Measurements from ENCODE around the gene PRKAR1B. TPM values are rescaled to one million over a fixed set of nuclear protein-coding genes. Genes with fewer than 3 reads are reported as not detected.
"Not testable (repeated sequence)": the region's sequence is repeated elsewhere in the genome, so short reads cannot be mapped to it uniquely, and the experiment has no call there.

PRKAR1B gene
- total and polyA plus RNA-seq, 4 experiments from 2014 or later = 6.5 to 16.6 (median 13.7) TPM

DNA sequence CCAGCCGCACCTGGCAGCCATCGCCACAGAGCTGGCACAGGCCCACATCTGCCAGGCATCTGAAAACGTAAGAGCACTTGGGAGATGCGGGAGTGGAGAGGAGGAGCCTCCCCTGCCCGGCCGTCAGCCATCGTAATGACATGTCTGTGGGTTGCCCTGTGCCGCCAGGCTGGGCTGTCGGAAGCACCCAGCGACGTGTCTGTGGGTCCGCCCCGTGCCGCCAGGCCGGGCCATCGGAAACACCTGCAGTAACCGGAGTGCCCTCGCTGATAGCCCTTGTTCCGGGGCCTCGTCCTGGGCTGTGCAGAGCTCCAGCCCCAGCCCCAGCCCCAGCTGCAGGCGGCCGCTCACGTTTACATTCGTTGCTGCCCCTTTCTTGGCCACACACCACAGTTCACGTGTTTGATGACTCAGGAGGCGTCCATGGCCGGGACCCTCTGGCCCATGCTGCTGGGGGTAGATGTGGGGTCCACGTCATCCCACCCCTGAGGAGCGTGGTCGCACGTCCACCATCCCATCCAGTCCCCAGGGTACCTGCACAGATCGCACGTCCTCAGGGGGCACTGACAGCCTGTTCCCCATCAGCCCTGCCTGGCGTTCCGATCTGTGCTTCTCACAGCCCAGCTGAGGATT is 30.0 kb upstream of the PRKAR1B start:
- CTCF ChIA-PET (ENCODE audit: partially characterized antibody) = no interaction called here
- H3K9me3 ChIP-seq (ENCODE audit: control insufficient read depth in 1 of 2, low read length in 2 of 2) = no peaks in the 10 kb centered on the region
- no peak for DNase-seq
- no peak overlapping the region for H3K27ac ChIP-seq (ENCODE audit: low read depth, low read length)
- Mint-ChIP-seq H3K9me3 (no peaks in the 10 kb centered on the region), H3K36me3 (peaks cover 34 to 47% of the 10 kb centered on the region in 2 donors), H3K27ac (no peak overlapping the region), H3K27me3 (no peaks in the 10 kb centered on the region), H3K4me1 (no peaks in the 10 kb centered on the region), H3K4me3 (no peak overlapping the region)
- POLR2A ChIA-PET (ENCODE audit: partially characterized antibody) = no interaction called here
- H3K27me3 ChIP-seq (ENCODE audit: insufficient read depth, low read length) = no peaks in the 10 kb centered on the region
- no peak overlapping the region for H3K4me3 ChIP-seq (ENCODE audit: low read length in 2 of 2)
- intact Hi-C loops (cut with micrococcal nuclease) = no loop called here
- peaks cover 30% of the 10 kb centered on the region for H3K36me3 ChIP-seq (ENCODE audit: insufficient read depth, low read length)
- no peaks in the 10 kb centered on the region for H3K4me1 ChIP-seq (ENCODE audit: insufficient read depth, low read length)

- Mint-ChIP-seq H3K4me1 (no peaks in the 10 kb centered on the region), H3K4me3 (no peak overlapping the region), H3K9me3 (no peaks in the 10 kb centered on the region), H3K36me3 (peaks cover 39 to 43% of the 10 kb centered on the region in 2 donors), H3K27me3 (no peaks in the 10 kb centered on the region), H3K27ac (peak overlapping the region in 1 of 7 donors; percentile 46)
- intact Hi-C loops (cut with micrococcal nuclease) = no loop called here
- ChIA-PET CTCF (ENCODE audit: partially characterized antibody) (no interaction called here), POLR2A (ENCODE audit: partially characterized antibody) (no interaction called here)
- H3K4me3 ChIP-seq (ENCODE audit: low read length in 2 of 2) = no peak overlapping the region
- no peaks in the 10 kb centered on the region for H3K27me3 ChIP-seq (ENCODE audit: insufficient read depth, low read length)
- peaks cover 25% of the 10 kb centered on the region for H3K36me3 ChIP-seq (ENCODE audit: insufficient read depth, low read length)
- no peak for DNase-seq
- H3K27ac ChIP-seq (ENCODE audit: low read depth, low read length) = no peak overlapping the region
- no peaks in the 10 kb centered on the region for H3K9me3 ChIP-seq (ENCODE audit: control insufficient read depth in 1 of 2, low read length in 2 of 2)
- no peaks in the 10 kb centered on the region for H3K4me1 ChIP-seq (ENCODE audit: insufficient read depth, low read length)
Measured at GRCh38 chr7:756231-756927, 29.3 kb upstream of the PRKAR1B start.

DNA sequence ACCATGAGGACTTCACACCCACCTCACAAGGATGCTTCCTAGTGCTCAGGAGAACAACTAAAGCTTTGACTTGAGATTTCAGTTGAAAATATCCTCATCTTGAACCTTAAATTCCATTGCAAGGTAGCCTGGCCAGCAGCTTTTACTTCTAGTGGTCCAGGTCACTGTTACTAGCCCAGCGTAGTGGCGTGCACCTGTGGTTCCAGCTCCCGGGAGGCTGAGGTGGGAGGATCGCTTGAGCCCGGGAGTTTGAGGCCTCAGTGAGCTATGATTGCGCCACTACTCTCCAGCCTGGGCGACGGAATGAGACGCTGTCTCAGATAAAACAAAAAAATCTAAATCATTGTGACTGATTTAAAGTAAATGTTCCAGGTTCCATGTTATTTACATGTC is 28.3 kb upstream of the PRKAR1B start:
- H3K4me1 ChIP-seq (ENCODE audit: insufficient read depth, low read length) = no peaks in the 10 kb centered on the region
- ChIA-PET POLR2A (ENCODE audit: partially characterized antibody) (no interaction called here), CTCF (ENCODE audit: partially characterized antibody) (no interaction called here)
- no peak overlapping the region for H3K4me3 ChIP-seq (ENCODE audit: low read length in 2 of 2)
- Mint-ChIP-seq H3K9me3 (no peaks in the 10 kb centered on the region), H3K27ac (no peak overlapping the region), H3K27me3 (no peaks in the 10 kb centered on the region), H3K36me3 (peaks cover 39 to 40% of the 10 kb centered on the region in 2 donors), H3K4me3 (no peak overlapping the region), H3K4me1 (no peaks in the 10 kb centered on the region)
- peaks cover 25% of the 10 kb centered on the region for H3K36me3 ChIP-seq (ENCODE audit: insufficient read depth, low read length)
- intact Hi-C loops (cut with micrococcal nuclease) = no loop called here
- no peak for DNase-seq
- H3K27ac ChIP-seq (ENCODE audit: low read depth, low read length) = no peak overlapping the region
- H3K27me3 ChIP-seq (ENCODE audit: insufficient read depth, low read length) = no peaks in the 10 kb centered on the region
- H3K9me3 ChIP-seq (ENCODE audit: control insufficient read depth in 1 of 2, low read length in 2 of 2) = no peaks in the 10 kb centered on the region

DNA sequence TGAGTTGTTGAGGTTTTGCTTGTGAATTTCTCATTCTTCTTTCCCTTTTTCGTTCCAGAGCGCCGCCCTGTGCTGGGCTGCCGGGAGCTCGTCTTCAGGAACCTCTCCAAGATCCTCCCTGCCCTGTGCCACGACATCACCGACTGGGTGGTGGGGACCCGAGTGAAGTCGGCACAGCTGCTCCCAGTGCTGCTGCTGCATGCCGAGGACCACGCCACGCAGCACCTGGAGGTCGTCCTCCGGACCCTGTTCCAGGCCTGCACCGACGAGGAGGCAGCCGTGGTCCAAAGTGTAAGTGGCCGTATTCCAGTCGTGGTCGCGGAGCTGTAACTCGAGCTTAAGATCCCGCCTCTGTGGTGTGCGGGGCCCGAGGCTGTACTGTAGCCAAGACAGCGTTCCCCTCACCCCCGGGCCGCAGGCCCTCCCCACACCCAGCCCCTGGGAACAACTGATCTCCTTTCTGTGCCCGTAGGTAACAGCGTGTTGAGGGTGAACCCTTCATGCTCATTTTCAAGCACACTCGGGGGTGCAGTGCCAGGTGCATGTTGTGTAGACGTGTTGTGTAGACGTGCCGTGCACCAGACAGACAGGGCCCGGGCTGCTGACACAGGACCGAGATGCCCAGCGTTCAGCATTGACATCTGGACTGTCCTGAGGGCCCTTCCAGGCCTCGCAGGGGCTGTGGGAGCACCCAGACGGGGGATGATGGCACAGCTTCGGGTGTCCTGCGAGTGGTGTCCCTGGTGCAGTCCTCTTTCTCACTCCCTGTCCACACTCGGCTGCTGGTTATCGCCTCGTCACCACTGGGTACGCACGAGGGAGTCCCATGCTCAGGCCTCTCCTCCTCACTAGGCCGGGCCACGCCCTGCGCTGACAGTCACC is 27.7 kb upstream of the PRKAR1B start:
- intact Hi-C loops (cut with micrococcal nuclease) = no loop called here
- POLR2A ChIA-PET (ENCODE audit: partially characterized antibody) = no interaction called here
- Mint-ChIP-seq H3K27ac (no peak overlapping the region), H3K4me1 (no peaks in the 10 kb centered on the region), H3K9me3 (no peaks in the 10 kb centered on the region), H3K36me3 (peaks cover 35 to 36% of the 10 kb centered on the region in 2 donors), H3K27me3 (no peaks in the 10 kb centered on the region), H3K4me3 (no peak overlapping the region)
- CTCF ChIA-PET (ENCODE audit: partially characterized antibody) = interaction anchor here (0.6 kb wide), 1 partner anchor 36 kb away, joined by 3 read pairs; no protein-coding TSS in a partner anchor
- H3K27me3 ChIP-seq (ENCODE audit: insufficient read depth, low read length) = no peaks in the 10 kb centered on the region
- H3K4me1 ChIP-seq (ENCODE audit: insufficient read depth, low read length) = no peaks in the 10 kb centered on the region
- no peak overlapping the region for H3K27ac ChIP-seq (ENCODE audit: low read depth, low read length)
- DNase-seq = no peak
- no peaks in the 10 kb centered on the region for H3K9me3 ChIP-seq (ENCODE audit: control insufficient read depth in 1 of 2, low read length in 2 of 2)
- no peak overlapping the region for H3K4me3 ChIP-seq (ENCODE audit: low read length in 2 of 2)
- H3K36me3 ChIP-seq (ENCODE audit: insufficient read depth, low read length) = peaks cover 25% of the 10 kb centered on the region

DNA sequence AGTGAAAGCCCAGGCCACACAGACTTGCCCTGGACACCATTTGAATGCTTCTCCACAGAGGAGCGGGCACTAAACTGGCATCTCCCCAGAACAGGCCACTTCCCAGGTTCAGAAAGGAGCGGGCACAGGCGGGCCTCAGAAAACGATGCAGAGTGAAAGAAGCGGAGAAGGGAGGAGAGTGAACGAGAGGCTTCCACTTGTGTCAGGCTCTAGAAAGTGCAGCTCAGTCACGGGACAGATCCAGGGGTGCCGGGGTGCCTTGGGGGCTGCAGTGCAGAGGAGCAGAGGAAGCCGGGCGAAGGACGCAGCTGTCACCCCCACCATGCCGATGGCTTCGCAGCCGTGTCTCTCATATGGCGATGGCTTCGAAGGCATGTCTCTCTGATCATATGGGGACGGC is 26.1 kb upstream of the PRKAR1B start:
- intact Hi-C loops (cut with micrococcal nuclease) = no loop called here
- H3K9me3 Mint-ChIP-seq = no peaks in the 10 kb centered on the region
- H3K4me3 Mint-ChIP-seq = no peak overlapping the region
- no peak overlapping the region for H3K27ac ChIP-seq (ENCODE audit: low read depth, low read length)
- H3K36me3 ChIP-seq (ENCODE audit: insufficient read depth, low read length) = peaks cover 23% of the 10 kb centered on the region
- peaks cover 25% of the 10 kb centered on the region in 2 donors for H3K36me3 Mint-ChIP-seq
- H3K4me1 Mint-ChIP-seq = no peaks in the 10 kb centered on the region
- DNase-seq = no peak
- no peak overlapping the region for H3K27ac Mint-ChIP-seq
- no peaks in the 10 kb centered on the region for H3K27me3 Mint-ChIP-seq
- H3K4me1 ChIP-seq (ENCODE audit: insufficient read depth, low read length) = no peaks in the 10 kb centered on the region
- no peak overlapping the region for H3K4me3 ChIP-seq (ENCODE audit: low read length in 2 of 2)
- CTCF ChIA-PET (ENCODE audit: partially characterized antibody) = no interaction called here
- H3K9me3 ChIP-seq (ENCODE audit: control insufficient read depth in 1 of 2, low read length in 2 of 2) = no peaks in the 10 kb centered on the region
- H3K27me3 ChIP-seq (ENCODE audit: insufficient read depth, low read length) = no peaks in the 10 kb centered on the region
- POLR2A ChIA-PET (ENCODE audit: partially characterized antibody) = no interaction called here

GRCh38 chr7:752256-752655 is 25.2 kb upstream of the PRKAR1B start:
- POLR2A ChIA-PET (ENCODE audit: partially characterized antibody) = not testable (repeated sequence)

GRCh38 chr7:751826-752225 is 24.7 kb upstream of the PRKAR1B start:
- Histone ChIP-seq H3K4me1 (ENCODE audit: insufficient read depth, low read length) (no peaks in the 10 kb centered on the region), H3K36me3 (ENCODE audit: insufficient read depth, low read length) (peaks cover 12% of the 10 kb centered on the region), H3K27ac (ENCODE audit: low read depth, low read length) (no peak overlapping the region), H3K9me3 (ENCODE audit: control insufficient read depth in 1 of 2, low read length in 2 of 2) (no peaks in the 10 kb centered on the region), H3K4me3 (ENCODE audit: low read length in 2 of 2) (no peak overlapping the region), H3K27me3 (ENCODE audit: insufficient read depth, low read length) (no peaks in the 10 kb centered on the region)
- H3K36me3 Mint-ChIP-seq = peaks cover 21 to 23% of the 10 kb centered on the region in 2 donors
- ChIA-PET CTCF (ENCODE audit: partially characterized antibody) (no interaction called here), POLR2A (ENCODE audit: partially characterized antibody) (no interaction called here)
- no peaks in the 10 kb centered on the region for H3K27me3 Mint-ChIP-seq
- no peaks in the 10 kb centered on the region for H3K9me3 Mint-ChIP-seq
- no peaks in the 10 kb centered on the region for H3K4me1 Mint-ChIP-seq
- no peak for DNase-seq
- intact Hi-C loops (cut with micrococcal nuclease) = no loop called here
- no peak overlapping the region for H3K27ac Mint-ChIP-seq
- no peak overlapping the region for H3K4me3 Mint-ChIP-seq

More at GRCh38 chr7:752256-752655, 25.2 kb upstream of the PRKAR1B start:
- H3K4me1 Mint-ChIP-seq; H3K9me3 ChIP-seq (ENCODE audit: control insufficient read depth in 1 of 2, low read length in 2 of 2); CTCF ChIA-PET (ENCODE audit: partially characterized antibody); H3K4me1 ChIP-seq (ENCODE audit: insufficient read depth, low read length); H3K4me3 Mint-ChIP-seq; H3K27me3 ChIP-seq (ENCODE audit: insufficient read depth, low read length); H3K27ac ChIP-seq (ENCODE audit: low read depth, low read length); H3K9me3 Mint-ChIP-seq; H3K27ac Mint-ChIP-seq; intact Hi-C loops (cut with micrococcal nuclease); H3K27me3 Mint-ChIP-seq; H3K4me3 ChIP-seq (ENCODE audit: low read length in 2 of 2); DNase-seq: not testable (repeated sequence)
- H3K36me3 ChIP-seq (ENCODE audit: insufficient read depth, low read length) = peaks cover 15% of the 10 kb centered on the region
- peaks cover 21 to 23% of the 10 kb centered on the region in 2 donors for H3K36me3 Mint-ChIP-seq

All from CD4-positive, alpha-beta memory T cell (primary cell).